ENCODE results near the gene VSIG10. TPM values are rescaled to one million over a fixed set of nuclear protein-coding genes. Genes with fewer than 3 reads are reported as not detected.

VSIG10 gene
- total and polyA plus RNA-seq, 7 donors, result 22.2 to 59.9 (median 28.5) TPM

DNA sequence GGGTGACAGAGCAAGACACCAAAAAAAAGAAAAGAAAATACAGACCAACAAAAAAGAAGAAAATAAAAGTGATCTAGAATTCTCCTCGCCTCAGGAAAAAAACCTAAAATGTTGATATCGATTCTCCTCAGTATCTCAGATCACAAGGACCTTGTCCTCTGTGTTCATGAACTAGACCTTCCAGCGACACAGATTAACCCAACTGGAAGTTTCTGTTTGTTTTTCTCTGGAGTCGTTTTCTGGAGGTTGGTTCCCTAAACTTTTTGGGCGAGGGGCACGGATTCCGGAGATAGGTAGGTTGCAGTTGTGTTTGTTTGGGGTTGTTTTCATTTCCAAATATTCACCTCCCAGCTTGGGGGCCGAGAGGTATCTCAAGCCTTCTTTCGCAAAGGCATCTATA, 87.9 kb downstream of the VSIG10 start:
- intact Hi-C loops (cut with DNase I), result loop anchor here (1.0 to 10.0 kb wide), 4 partner anchors 45 to 359 kb away; partner anchors contain the start of genes PEBP1, SUDS3, TAOK3 and VSIG10
- Histone ChIP-seq H3K4me3 (peak overlapping the region in 3 of 4 donors; percentile 89 to 95 (median 91)), H3K27me3 (no peaks in the 10 kb centered on the region), H3K9me3 (no peaks in the 10 kb centered on the region), H3K4me1 (peaks cover 0 to 17% (median 14%) of the 10 kb centered on the region in 4 donors), H3K36me3 (peaks cover 0 to 20% (median 5%) of the 10 kb centered on the region in 4 donors), H3K27ac (peak overlapping the region in 2 of 4 donors; percentile 24 to 72)
- no peak for DNase-seq
- WGBS, 2 donors, result 18 to 34% methylated on average over 9 of the region's 9 CpGs
- TF ChIP-seq POLR2AphosphoS5 (IDR thresholded peaks at IDR 0.05), result no peak
- TF ChIP-seq, protein P1, sequence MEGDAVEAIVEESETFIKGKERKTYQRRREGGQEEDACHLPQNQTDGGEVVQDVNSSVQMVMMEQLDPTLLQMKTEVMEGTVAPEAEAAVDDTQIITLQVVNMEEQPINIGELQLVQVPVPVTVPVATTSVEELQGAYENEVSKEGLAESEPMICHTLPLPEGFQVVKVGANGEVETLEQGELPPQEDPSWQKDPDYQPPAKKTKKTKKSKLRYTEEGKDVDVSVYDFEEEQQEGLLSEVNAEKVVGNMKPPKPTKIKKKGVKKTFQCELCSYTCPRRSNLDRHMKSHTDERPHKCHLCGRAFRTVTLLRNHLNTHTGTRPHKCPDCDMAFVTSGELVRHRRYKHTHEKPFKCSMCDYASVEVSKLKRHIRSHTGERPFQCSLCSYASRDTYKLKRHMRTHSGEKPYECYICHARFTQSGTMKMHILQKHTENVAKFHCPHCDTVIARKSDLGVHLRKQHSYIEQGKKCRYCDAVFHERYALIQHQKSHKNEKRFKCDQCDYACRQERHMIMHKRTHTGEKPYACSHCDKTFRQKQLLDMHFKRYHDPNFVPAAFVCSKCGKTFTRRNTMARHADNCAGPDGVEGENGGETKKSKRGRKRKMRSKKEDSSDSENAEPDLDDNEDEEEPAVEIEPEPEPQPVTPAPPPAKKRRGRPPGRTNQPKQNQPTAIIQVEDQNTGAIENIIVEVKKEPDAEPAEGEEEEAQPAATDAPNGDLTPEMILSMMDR (IDR thresholded peaks at IDR 0.05), result no peak
- no peak for TF ChIP-seq EP300 (IDR thresholded peaks at IDR 0.05)
- no peak for TF ChIP-seq POLR2A (IDR thresholded peaks at IDR 0.05)

DNA sequence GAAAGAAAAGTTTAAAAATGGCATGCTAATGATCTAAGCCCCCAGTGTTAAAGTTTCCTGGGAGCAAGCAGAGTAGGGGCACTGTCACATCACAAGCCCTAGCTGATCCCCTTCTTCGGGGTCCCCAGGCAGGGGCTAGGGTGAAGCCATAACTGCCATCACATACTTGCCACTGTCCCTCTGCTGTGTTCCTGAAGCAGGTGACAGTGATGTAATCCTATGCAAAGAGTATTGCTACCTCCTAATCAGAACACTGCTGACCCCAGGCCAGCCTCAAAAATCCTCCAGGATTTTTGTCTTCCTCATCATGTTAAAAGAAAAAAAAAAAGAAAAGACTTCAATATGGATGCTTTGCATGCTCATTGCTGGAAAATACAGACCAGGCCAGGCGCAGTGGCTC, 88.5 kb downstream of the VSIG10 start:
- intact Hi-C loops (cut with DNase I), result loop anchor here (5.0 to 10.0 kb wide), 2 partner anchors 122 to 359 kb away; partner anchors contain the start of genes PEBP1, SUDS3 and TAOK3
- 91 to 95% methylated on average over 2 of the region's 2 CpGs for WGBS, 2 donors

More for the DNA sequence above, 88.5 kb downstream of the VSIG10 start:
- Histone ChIP-seq H3K27ac (no peak overlapping the region), H3K27me3 (no peaks in the 10 kb centered on the region), H3K4me1 (peaks cover 0 to 17% (median 14%) of the 10 kb centered on the region in 4 donors), H3K4me3 (no peak overlapping the region), H3K36me3 (peaks cover 0 to 15% (median 5%) of the 10 kb centered on the region in 4 donors), H3K9me3 (no peaks in the 10 kb centered on the region)
- TF ChIP-seq POLR2A (IDR thresholded peaks at IDR 0.05) (no peak), EP300 (IDR thresholded peaks at IDR 0.05) (no peak), POLR2AphosphoS5 (IDR thresholded peaks at IDR 0.05) (no peak)
- TF ChIP-seq, protein P1 (IDR thresholded peaks at IDR 0.05), result no peak
- DNase-seq, result no peak

Small RNA genes within 50 kb of the gene (small RNA-seq; reads per million reads assigned to genes)
- gene AC131159.1, result 0 reads per million in 3 donors

Other genes with a start within 250 kb of the VSIG10 start
- gene KSR2, start 135.0 kb downstream of the VSIG10 start, total RNA-seq, result 1 to 10 TPM in 1 of 4 donors, under 1 TPM in 3; under 0.01 to 1.1 (median 0.38) TPM
- under 1 TPM; under 0.01 to 0.58 (median 0.46) TPM for gene KSR2, start 135.0 kb downstream of the VSIG10 start, polyA plus RNA-seq
- gene RFC5, start 87.3 kb downstream of the VSIG10 start, total RNA-seq, result 10 to 100 TPM in 2 of 4 donors, 1 to 10 TPM in 2; 6.9 to 12.7 (median 9.7) TPM
- gene RFC5, start 87.3 kb downstream of the VSIG10 start, polyA plus RNA-seq, result 10 to 100 TPM in 2 of 3 donors, 1 to 10 TPM in 1; 9.5 to 15.1 (median 12.0) TPM
- gene WSB2, start 42.8 kb downstream of the VSIG10 start, total RNA-seq, result 10 to 100 TPM; 50.2 to 64.0 (median 55.6) TPM
- gene WSB2, start 42.8 kb downstream of the VSIG10 start, polyA plus RNA-seq, result 100 to 1,000 TPM in 2 of 3 donors, 10 to 100 TPM in 1; 58.9 to 160 (median 105) TPM
- 100 to 1,000 TPM; 202 to 339 (median 292) TPM for gene PEBP1, start 32.1 kb upstream of the VSIG10 start, total RNA-seq
- 100 to 1,000 TPM; 215 to 358 (median 242) TPM for gene PEBP1, start 32.1 kb upstream of the VSIG10 start, polyA plus RNA-seq